CD8-positive, alpha-beta memory T cell (primary cell): ENCODE results near the gene TNFAIP3. TPM values are rescaled to one million over a fixed set of nuclear protein-coding genes. Genes with fewer than 3 reads are reported as not detected.

Experiments
- polyA plus RNA-seq: library from polyadenylated mRNA; unstranded; fragments of 300-500 nt; fragmentation: Illumina TruSeq; gene quantifications from one replicate; pipeline ENCODE4 v1.2.3, GENCODE V29; 2021
- total RNA-seq, 2 experiments: library from RNA; stranded (reverse); gene quantifications; one replicate each; pipeline ENCODE4 v1.2.3, GENCODE V29; 2021

The TNFAIP3 gene
- total and polyA plus RNA-seq, 3 experiments from 2014 or later, result 127 to 298 (median 267) TPM

Other genes starting within 250 kb of the TNFAIP3 start
- 1 to 10 TPM; 8.0 to 8.7 TPM for gene PERP, start 240.2 kb downstream of the TNFAIP3 start, total RNA-seq
- 6.4 TPM for gene PERP, start 240.2 kb downstream of the TNFAIP3 start, polyA plus RNA-seq